Neural cell (in vitro differentiated cells): ENCODE measurements around the gene EIF4E2. TPM values are rescaled to one million over a fixed set of nuclear protein-coding genes. Genes with fewer than 3 reads are reported as not detected.

Source experiments
- H2AFZ ChIP-seq: fragments of 200-600, 300-800 bp; sonication (generic), shearing (Covaris generic); 2 replicates; pipeline ENCODE4 v1.6.0; 2014; ENCODE audit warnings: low read depth, mild to moderate bottlenecking, antibody characterized with exemption, low read length, moderate library complexity
- H3F3A ChIP-seq: fragments of 200-600 bp; shearing (Covaris generic); 2 replicates; pipeline ENCODE4 v1.6.1; 2016; ENCODE audit warnings: mild to moderate bottlenecking, moderate library complexity, mixed read lengths, antibody characterized with exemption, low read length; ENCODE audit not compliant: insufficient read depth, poor library complexity, severe bottlenecking
- H3K27ac ChIP-seq: fragments of 200-600, 300-800 bp; sonication (generic), shearing (Covaris generic); 2 replicates; pipeline ENCODE4 v1.5.1; 2014; ENCODE audit warnings: mild to moderate bottlenecking, low read length, moderate library complexity
- H3K27me3 ChIP-seq: fragments of 300-800, 200-600 bp; sonication (generic), shearing (Covaris generic); 2 replicates; pipeline ENCODE4 v1.6.0; 2014; ENCODE audit warnings: mild to moderate bottlenecking, low read depth, low read length, moderate library complexity; ENCODE audit not compliant: insufficient read depth
- H3K36me3 ChIP-seq: fragments of 300-800, 200-600 bp; sonication (generic), shearing (Covaris generic); 2 replicates; pipeline ENCODE4 v1.5.1; 2014; ENCODE audit warnings: mild to moderate bottlenecking, antibody characterized with exemption, low read length, moderate library complexity; ENCODE audit not compliant: insufficient read depth
- H3K4me2 ChIP-seq: fragments of 300-800, 200-600 bp; sonication (generic), shearing (Covaris generic); 2 replicates; pipeline ENCODE4 v1.6.0; 2014; ENCODE audit warnings: mild to moderate bottlenecking, low read length
- H3K4me3 ChIP-seq: fragments of 300-800, 200-600 bp; sonication (generic), shearing (Covaris generic); 2 replicates; pipeline ENCODE4 v1.5.1; 2014; ENCODE audit warnings: mild to moderate bottlenecking, low read length, moderate library complexity
- H3K79me2 ChIP-seq: fragments of 200-600 bp; shearing (Covaris generic); replicated peaks from 2 replicates; pipeline ENCODE4 v1.6.0; 2014; ENCODE audit warnings: mild to moderate bottlenecking, low read length, moderate library complexity; ENCODE audit not compliant: insufficient read depth
- H3K9ac ChIP-seq: fragments of 300-800, 200-600 bp; sonication (generic), shearing (Covaris generic); 2 replicates; pipeline ENCODE4 v1.6.1; 2016; ENCODE audit warnings: mild to moderate bottlenecking, low read length, mixed read lengths
- H3K9me2 ChIP-seq: fragments of 200-600 bp; shearing (Covaris generic); 2 replicates; pipeline ENCODE4 v1.6.1; 2016; ENCODE audit warnings: mild to moderate bottlenecking, low read length, mixed read lengths; ENCODE audit not compliant: insufficient read depth
- H3K9me3 ChIP-seq: fragments of 200-600, 300-800 bp; sonication (generic), shearing (Covaris generic); 2 replicates; pipeline ENCODE4 v1.6.1; 2016; ENCODE audit warnings: mild to moderate bottlenecking, mixed run types, low read length, moderate library complexity, mixed read lengths
- H4K20me1 ChIP-seq: fragments of 200-600 bp; shearing (Covaris generic); 2 replicates; pipeline ENCODE4 v1.6.1; 2016; ENCODE audit warnings: mild to moderate bottlenecking, mixed run types; ENCODE audit not compliant: insufficient read depth
- EP300 ChIP-seq: fragments of 450-650 bp; conservative IDR thresholded peaks from 2 replicates; pipeline ENCODE4 v1.6.1; 2014; ENCODE audit warnings: antibody characterized with exemption, mild to moderate bottlenecking, moderate library complexity; ENCODE audit not compliant: poor library complexity, severe bottlenecking
- EZH2 ChIP-seq: fragments of 200-600, 300-800 bp; shearing (Covaris generic), sonication (generic); IDR thresholded peaks from 2 replicates; pipeline ENCODE4 v1.6.1; 2014; ENCODE audit warnings: antibody characterized with exemption, low read length, borderline replicate concordance, mild to moderate bottlenecking; ENCODE audit not compliant: insufficient read depth, poor library complexity, severe bottlenecking
- MXI1 ChIP-seq: fragments of 450-650 bp; conservative IDR thresholded peaks from 2 replicates; pipeline ENCODE4 v1.6.1; 2014; ENCODE audit warnings: antibody characterized with exemption, mild to moderate bottlenecking; ENCODE audit not compliant: poor library complexity, severe bottlenecking
- POLR2AphosphoS5 ChIP-seq: IDR thresholded peaks from 2 replicates; pipeline ENCODE4 v1.6.1; 2012
- RAD21 ChIP-seq: fragments of 450-650 bp; conservative IDR thresholded peaks from 2 replicates; pipeline ENCODE4 v1.6.1; 2014; ENCODE audit warnings: antibody characterized with exemption, mild to moderate bottlenecking, moderate library complexity
- SMC3 ChIP-seq: fragments of 450-650 bp; conservative IDR thresholded peaks from 2 replicates; pipeline ENCODE4 v1.6.1; 2014; ENCODE audit warnings: antibody characterized with exemption, mild to moderate bottlenecking, moderate library complexity; ENCODE audit not compliant: poor library complexity
- TAF1 ChIP-seq: IDR thresholded peaks from 2 replicates; pipeline ENCODE4 v1.6.1; 2012; ENCODE audit warnings: low read depth
- polyA plus RNA-seq: library from polyadenylated mRNA; depleted of rRNA; stranded (reverse); fragments of >200 nt; gene quantifications from 2 replicates; pipeline ENCODE4 v1.2.3, GENCODE V29; 2014
- TF ChIP-seq, protein P1 (sequence below): IDR thresholded peaks from 2 replicates; pipeline ENCODE4 v1.6.1; 2012; ENCODE audit warnings: borderline replicate concordance
- TF ChIP-seq, protein P2 (sequence below): fragments of 450-650 bp; IDR thresholded peaks from 2 replicates; pipeline ENCODE4 v1.5.1; 2014; ENCODE audit warnings: antibody characterized with exemption, mild to moderate bottlenecking, moderate library complexity; ENCODE audit not compliant: poor library complexity, severe bottlenecking

The EIF4E2 gene
- polyA plus RNA-seq, 1 donor from 2014 or later, result 57.6 TPM

DNA sequence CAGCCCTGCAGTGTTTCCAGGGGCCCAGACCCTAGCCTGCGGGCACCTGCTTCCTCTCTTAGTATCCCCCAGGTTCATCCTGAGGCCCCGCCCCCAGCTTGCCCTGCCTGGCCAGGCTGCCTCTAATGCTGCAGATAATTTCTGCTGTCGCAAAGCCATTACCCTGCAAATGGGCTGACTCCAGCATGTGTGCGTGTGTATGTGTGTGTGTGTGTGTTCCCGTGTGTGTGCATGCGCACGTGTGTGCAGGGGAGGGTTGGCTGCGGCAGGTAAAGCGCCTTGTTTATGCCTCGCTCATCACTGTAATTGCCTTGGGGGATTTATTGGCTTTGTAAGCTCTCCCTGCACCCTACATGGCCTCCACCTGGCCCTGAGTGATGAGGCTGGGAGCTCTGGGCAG lies 37.9 kb upstream of the EIF4E2 start:
- H3K27me3 ChIP-seq, result no peaks in the 10 kb centered on the region
- H3K9me3 ChIP-seq, result no peaks in the 10 kb centered on the region
- H3K36me3 ChIP-seq, result no peaks in the 10 kb centered on the region
- peak overlapping the region; percentile 42 for H3K9ac ChIP-seq
- H3K4me3 ChIP-seq, result peak overlapping the region; percentile 39
- TF ChIP-seq, protein P1, sequence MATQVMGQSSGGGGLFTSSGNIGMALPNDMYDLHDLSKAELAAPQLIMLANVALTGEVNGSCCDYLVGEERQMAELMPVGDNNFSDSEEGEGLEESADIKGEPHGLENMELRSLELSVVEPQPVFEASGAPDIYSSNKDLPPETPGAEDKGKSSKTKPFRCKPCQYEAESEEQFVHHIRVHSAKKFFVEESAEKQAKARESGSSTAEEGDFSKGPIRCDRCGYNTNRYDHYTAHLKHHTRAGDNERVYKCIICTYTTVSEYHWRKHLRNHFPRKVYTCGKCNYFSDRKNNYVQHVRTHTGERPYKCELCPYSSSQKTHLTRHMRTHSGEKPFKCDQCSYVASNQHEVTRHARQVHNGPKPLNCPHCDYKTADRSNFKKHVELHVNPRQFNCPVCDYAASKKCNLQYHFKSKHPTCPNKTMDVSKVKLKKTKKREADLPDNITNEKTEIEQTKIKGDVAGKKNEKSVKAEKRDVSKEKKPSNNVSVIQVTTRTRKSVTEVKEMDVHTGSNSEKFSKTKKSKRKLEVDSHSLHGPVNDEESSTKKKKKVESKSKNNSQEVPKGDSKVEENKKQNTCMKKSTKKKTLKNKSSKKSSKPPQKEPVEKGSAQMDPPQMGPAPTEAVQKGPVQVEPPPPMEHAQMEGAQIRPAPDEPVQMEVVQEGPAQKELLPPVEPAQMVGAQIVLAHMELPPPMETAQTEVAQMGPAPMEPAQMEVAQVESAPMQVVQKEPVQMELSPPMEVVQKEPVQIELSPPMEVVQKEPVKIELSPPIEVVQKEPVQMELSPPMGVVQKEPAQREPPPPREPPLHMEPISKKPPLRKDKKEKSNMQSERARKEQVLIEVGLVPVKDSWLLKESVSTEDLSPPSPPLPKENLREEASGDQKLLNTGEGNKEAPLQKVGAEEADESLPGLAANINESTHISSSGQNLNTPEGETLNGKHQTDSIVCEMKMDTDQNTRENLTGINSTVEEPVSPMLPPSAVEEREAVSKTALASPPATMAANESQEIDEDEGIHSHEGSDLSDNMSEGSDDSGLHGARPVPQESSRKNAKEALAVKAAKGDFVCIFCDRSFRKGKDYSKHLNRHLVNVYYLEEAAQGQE, result peak; percentile 32
- TF ChIP-seq EZH2 (no peak), EP300 (peak; percentile 85), MXI1 (peak; percentile 77), TAF1 (no peak), POLR2AphosphoS5 (peak; percentile 90), RAD21 (peak; percentile 40), SMC3 (peak; percentile 62)
- TF ChIP-seq, protein P2, sequence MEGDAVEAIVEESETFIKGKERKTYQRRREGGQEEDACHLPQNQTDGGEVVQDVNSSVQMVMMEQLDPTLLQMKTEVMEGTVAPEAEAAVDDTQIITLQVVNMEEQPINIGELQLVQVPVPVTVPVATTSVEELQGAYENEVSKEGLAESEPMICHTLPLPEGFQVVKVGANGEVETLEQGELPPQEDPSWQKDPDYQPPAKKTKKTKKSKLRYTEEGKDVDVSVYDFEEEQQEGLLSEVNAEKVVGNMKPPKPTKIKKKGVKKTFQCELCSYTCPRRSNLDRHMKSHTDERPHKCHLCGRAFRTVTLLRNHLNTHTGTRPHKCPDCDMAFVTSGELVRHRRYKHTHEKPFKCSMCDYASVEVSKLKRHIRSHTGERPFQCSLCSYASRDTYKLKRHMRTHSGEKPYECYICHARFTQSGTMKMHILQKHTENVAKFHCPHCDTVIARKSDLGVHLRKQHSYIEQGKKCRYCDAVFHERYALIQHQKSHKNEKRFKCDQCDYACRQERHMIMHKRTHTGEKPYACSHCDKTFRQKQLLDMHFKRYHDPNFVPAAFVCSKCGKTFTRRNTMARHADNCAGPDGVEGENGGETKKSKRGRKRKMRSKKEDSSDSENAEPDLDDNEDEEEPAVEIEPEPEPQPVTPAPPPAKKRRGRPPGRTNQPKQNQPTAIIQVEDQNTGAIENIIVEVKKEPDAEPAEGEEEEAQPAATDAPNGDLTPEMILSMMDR, result peak; percentile 17
- no peak overlapping the region for H2AFZ ChIP-seq
- no peaks in the 10 kb centered on the region for H3F3A ChIP-seq
- no peak overlapping the region for H3K4me2 ChIP-seq
- H3K9me2 ChIP-seq, result no peaks in the 10 kb centered on the region
- no peaks in the 10 kb centered on the region for H3K79me2 ChIP-seq
- H4K20me1 ChIP-seq, result no peaks in the 10 kb centered on the region
- peak overlapping the region; percentile 72 for H3K27ac ChIP-seq

DNA sequence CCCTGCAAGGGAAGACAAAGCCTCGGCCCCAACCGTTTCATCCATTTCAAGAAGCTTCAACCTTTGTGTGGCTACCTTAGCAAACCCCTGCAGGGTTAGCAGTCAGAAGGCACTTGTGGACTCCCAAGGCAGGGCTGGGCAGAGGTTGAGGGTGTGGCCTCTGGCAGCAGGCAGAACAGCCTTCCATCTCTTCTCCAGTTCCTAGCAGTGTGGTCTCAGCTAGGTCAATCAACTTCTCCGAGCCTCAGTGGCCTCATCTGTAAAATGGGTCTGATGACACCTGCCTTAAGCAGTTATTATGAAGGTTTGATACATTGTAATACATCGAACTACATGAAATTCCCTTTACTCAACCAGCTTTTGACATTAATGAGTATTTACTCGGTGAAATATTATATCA lies 37.1 kb upstream of the EIF4E2 start:
- Histone ChIP-seq H4K20me1 (no peaks in the 10 kb centered on the region), H3F3A (no peaks in the 10 kb centered on the region), H3K36me3 (no peaks in the 10 kb centered on the region), H3K79me2 (no peaks in the 10 kb centered on the region), H3K27ac (peak overlapping the region; percentile 72), H2AFZ (no peak overlapping the region), H3K9ac (peak overlapping the region; percentile 42), H3K27me3 (no peaks in the 10 kb centered on the region), H3K4me3 (no peak overlapping the region), H3K9me2 (no peaks in the 10 kb centered on the region), H3K4me2 (no peak overlapping the region), H3K9me3 (no peaks in the 10 kb centered on the region)
- TF ChIP-seq SMC3 (no peak), TAF1 (no peak), EZH2 (no peak), EP300 (no peak), RAD21 (no peak), MXI1 (no peak), POLR2AphosphoS5 (no peak)
- TF ChIP-seq, protein P1, result no peak
- TF ChIP-seq, protein P2, result no peak
